Glutamatergic neuron (in vitro differentiated cells): ENCODE data around the gene PTPRN2. TPM values are rescaled to one million over a fixed set of nuclear protein-coding genes. Genes with fewer than 3 reads are reported as not detected.
"Not testable (repeated sequence)": the region's sequence is repeated elsewhere in the genome, so short reads cannot be mapped to it uniquely, and the experiment has no call there.

Source experiments
- DNase-seq: peaks from one replicate; pipeline ENCODE4 v3.0.0; 2022
- H3K27ac Mint-ChIP-seq: one replicate; pipeline ENCODE4 v1.8.0; 2020; ENCODE audit warnings: mild to moderate bottlenecking, mixed read lengths, inconsistent platforms; ENCODE audit not compliant: unreplicated experiment
- H3K27me3 Mint-ChIP-seq: one replicate; pipeline ENCODE4 v1.8.0; 2020; ENCODE audit warnings: mild to moderate bottlenecking, moderate library complexity, mixed read lengths, inconsistent platforms; ENCODE audit not compliant: unreplicated experiment
- H3K36me3 Mint-ChIP-seq: one replicate; pipeline ENCODE4 v1.8.0; 2020; ENCODE audit warnings: mild to moderate bottlenecking, mixed read lengths, inconsistent platforms; ENCODE audit not compliant: unreplicated experiment
- H3K4me1 Mint-ChIP-seq: one replicate; pipeline ENCODE4 v1.8.0; 2020; ENCODE audit warnings: mild to moderate bottlenecking, low read depth, mixed read lengths, inconsistent platforms; ENCODE audit not compliant: unreplicated experiment
- H3K4me3 Mint-ChIP-seq: one replicate; pipeline ENCODE4 v1.8.0; 2020; ENCODE audit warnings: mild to moderate bottlenecking, mixed read lengths, inconsistent platforms; ENCODE audit not compliant: unreplicated experiment
- H3K9me3 Mint-ChIP-seq: one replicate; pipeline ENCODE4 v1.8.0; 2020; ENCODE audit warnings: mild to moderate bottlenecking, moderate library complexity, mixed read lengths, inconsistent platforms; ENCODE audit not compliant: unreplicated experiment
- CTCF ChIP-seq: fragments of 200-600 bp; sonication (generic); IDR thresholded peaks from one replicate; pipeline ENCODE4 v1.5.0; 2021; ENCODE audit not compliant: partially characterized antibody, unreplicated experiment
- total RNA-seq: library from RNA; stranded (reverse); fragmentation: NEBNext Ultra II Directional; extraction: Animal tissue kit (Norgen Biotek cat#: 25700); gene quantifications from one replicate; pipeline ENCODE4 v1.2.1, GENCODE V29; 2021; ENCODE audit not compliant: unreplicated experiment

PTPRN2 gene
- total RNA-seq, 1 donor from 2014 or later: 49.0 TPM

GRCh38 chr7:158274996-158275395 lies 312.6 kb downstream of the PTPRN2 start:
- DNase-seq: no peak
- Mint-ChIP-seq H3K27me3 (peaks cover 8% of the 10 kb centered on the region), H3K36me3 (peaks cover 9% of the 10 kb centered on the region), H3K9me3 (peaks cover 18% of the 10 kb centered on the region), H3K4me1 (no peaks in the 10 kb centered on the region), H3K4me3 (no peak overlapping the region), H3K27ac (no peak overlapping the region)
- no peak for TF ChIP-seq CTCF

GRCh38 chr7:158274404-158274811 lies 313.2 kb downstream of the PTPRN2 start:
- Mint-ChIP-seq H3K4me1 (no peaks in the 10 kb centered on the region), H3K9me3 (peaks cover 18% of the 10 kb centered on the region)

GRCh38 chr7:158273756-158274342 lies 313.8 kb downstream of the PTPRN2 start:
- H3K4me1 Mint-ChIP-seq, H3K27ac Mint-ChIP-seq, H3K4me3 Mint-ChIP-seq, H3K27me3 Mint-ChIP-seq: not testable (repeated sequence)
- Mint-ChIP-seq H3K36me3 (peaks cover 15% of the 10 kb centered on the region), H3K9me3 (peaks cover 18% of the 10 kb centered on the region)
- DNase-seq: peak; percentile 10

More at GRCh38 chr7:158274404-158274811, 313.2 kb downstream of the PTPRN2 start:
- peaks cover 8% of the 10 kb centered on the region for H3K27me3 Mint-ChIP-seq
- DNase-seq: no peak
- no peak overlapping the region for H3K4me3 Mint-ChIP-seq
- H3K36me3 Mint-ChIP-seq: peaks cover 14% of the 10 kb centered on the region
- no peak for TF ChIP-seq CTCF
- no peak overlapping the region for H3K27ac Mint-ChIP-seq

GRCh38 chr7:158273138-158273651 lies 314.4 kb downstream of the PTPRN2 start:
- Mint-ChIP-seq H3K4me1 (no peaks in the 10 kb centered on the region), H3K27me3 (peaks cover 8% of the 10 kb centered on the region), H3K27ac (peak overlapping the region; percentile 66), H3K9me3 (peaks cover 12% of the 10 kb centered on the region), H3K4me3 (no peak overlapping the region), H3K36me3 (peaks cover 15% of the 10 kb centered on the region)
- no peak for TF ChIP-seq CTCF
- no peak for DNase-seq

- Mint-ChIP-seq H3K27me3 (peaks cover 11% of the 10 kb centered on the region), H3K9me3 (peaks cover 14% of the 10 kb centered on the region), H3K27ac (peak overlapping the region; percentile 66), H3K4me1 (peaks cover 3% of the 10 kb centered on the region), H3K4me3 (no peak overlapping the region), H3K36me3 (peaks cover 15% of the 10 kb centered on the region)
- TF ChIP-seq CTCF: no peak
- DNase-seq: peak; percentile 10
These were observed 315.0 kb downstream of the PTPRN2 start for GRCh38 chr7:158272509-158273137.
